Tibial nerve (tissue), 4 donors: ENCODE measurements around the gene SRRM5.

Experiments
- CTCF ChIP-seq, 5 experiments: fragments of 200-600 bp in 3 of 5; fragments of 450-650 bp in 2 of 5; sonication (generic) in 3 of 5; IDR thresholded peaks; one replicate each; pipeline ENCODE4 v1.5.1; 2016 to 2019; ENCODE audit warnings: antibody characterized with exemption in 5 of 5, mild to moderate bottlenecking in 3 of 5, moderate library complexity in 2 of 5
- EP300 ChIP-seq, 2 donors: sonication (generic); formaldehyde crosslinking; IDR thresholded peaks; one replicate each; pipeline ENCODE4 v1.6.1; 2017; ENCODE audit warnings: antibody characterized with exemption in 2 of 2, mild to moderate bottlenecking in 1 of 2
- POLR2A ChIP-seq, 2 donors: fragments of 450-650 bp; IDR thresholded peaks; one replicate each; pipeline ENCODE4 v1.6.1; 2017; ENCODE audit warnings: antibody characterized with exemption in 2 of 2, mild to moderate bottlenecking in 2 of 2, moderate library complexity in 2 of 2

GRCh38 chr19:43641333-43641732 is 29.4 kb downstream of the SRRM5 start:
- no peak for TF ChIP-seq CTCF (IDR thresholded peaks at IDR 0.05)
- no peak for TF ChIP-seq POLR2A (IDR thresholded peaks at IDR 0.05)
- TF ChIP-seq EP300 (IDR thresholded peaks at IDR 0.05) = no peak
